Osteocyte (in vitro differentiated cells): ENCODE measurements around the gene UGT2B15. TPM values are rescaled to one million over a fixed set of nuclear protein-coding genes. Genes with fewer than 3 reads are reported as not detected.
"Not testable (repeated sequence)": the region's sequence is repeated elsewhere in the genome, so short reads cannot be mapped to it uniquely, and the experiment has no call there.

ENCODE experiments used
- DNase-seq: peaks from one replicate; pipeline ENCODE4 v3.0.0; 2021; ENCODE audit warnings: mixed read lengths; ENCODE audit not compliant: unreplicated experiment; ENCODE audit errors: extremely low spot score
- H3K27ac Mint-ChIP-seq: one replicate; pipeline ENCODE4 v1.8.0; 2021; ENCODE audit warnings: mild to moderate bottlenecking, mixed read lengths; ENCODE audit not compliant: unreplicated experiment
- H3K27me3 Mint-ChIP-seq: one replicate; pipeline ENCODE4 v1.8.0; 2021; ENCODE audit warnings: mixed read lengths; ENCODE audit not compliant: unreplicated experiment
- H3K36me3 Mint-ChIP-seq: one replicate; pipeline ENCODE4 v1.8.0; 2021; ENCODE audit warnings: mixed read lengths; ENCODE audit not compliant: unreplicated experiment
- H3K4me1 Mint-ChIP-seq: one replicate; pipeline ENCODE4 v1.8.0; 2021; ENCODE audit warnings: mixed read lengths; ENCODE audit not compliant: unreplicated experiment
- H3K4me3 Mint-ChIP-seq: one replicate; pipeline ENCODE4 v1.8.0; 2021; ENCODE audit warnings: mild to moderate bottlenecking, moderate library complexity, mixed read lengths; ENCODE audit not compliant: unreplicated experiment
- H3K9me3 Mint-ChIP-seq: one replicate; pipeline ENCODE4 v1.8.0; 2021; ENCODE audit warnings: mixed read lengths; ENCODE audit not compliant: unreplicated experiment
- CTCF ChIP-seq: fragments of 200-600 bp; sonication (generic); IDR thresholded peaks from 2 replicates; pipeline ENCODE4 v1.5.0; 2021; ENCODE audit warnings: antibody characterized with exemption, mild to moderate bottlenecking, moderate library complexity
- total RNA-seq: library from RNA; stranded (reverse); gene quantifications from 2 replicates; pipeline ENCODE4 v1.2.1, GENCODE V29; 2021

The UGT2B15 gene
- total RNA-seq, 1 donor from 2014 or later = not detected

- H3K4me1 Mint-ChIP-seq = no peaks in the 10 kb centered on the region
- no peak for DNase-seq
- H3K27me3 Mint-ChIP-seq = no peaks in the 10 kb centered on the region
- no peak overlapping the region for H3K4me3 Mint-ChIP-seq
- no peaks in the 10 kb centered on the region for H3K36me3 Mint-ChIP-seq
- H3K27ac Mint-ChIP-seq = no peak overlapping the region
- TF ChIP-seq CTCF = no peak
- peaks cover 3% of the 10 kb centered on the region for H3K9me3 Mint-ChIP-seq
Observed at GRCh38 chr4:68691186-68691585, 20.7 kb upstream of the UGT2B15 start.

GRCh38 chr4:68683034-68683433, 12.6 kb upstream of the UGT2B15 start:
- H3K4me1 Mint-ChIP-seq = no peaks in the 10 kb centered on the region
- H3K27ac Mint-ChIP-seq = no peak overlapping the region
- no peaks in the 10 kb centered on the region for H3K27me3 Mint-ChIP-seq
- TF ChIP-seq CTCF = no peak
- H3K9me3 Mint-ChIP-seq = peaks cover 20% of the 10 kb centered on the region
- no peak for DNase-seq
- no peaks in the 10 kb centered on the region for H3K36me3 Mint-ChIP-seq
- no peak overlapping the region for H3K4me3 Mint-ChIP-seq

- not testable (repeated sequence) for H3K36me3 Mint-ChIP-seq, H3K4me1 Mint-ChIP-seq, H3K4me3 Mint-ChIP-seq, H3K27me3 Mint-ChIP-seq, DNase-seq, H3K27ac Mint-ChIP-seq
- H3K9me3 Mint-ChIP-seq = peaks cover 20% of the 10 kb centered on the region
Observed at GRCh38 chr4:68681298-68681697, 10.8 kb upstream of the UGT2B15 start.

GRCh38 chr4:68673143-68673542, 2.7 kb upstream of the UGT2B15 start:
- TF ChIP-seq CTCF = no peak
- Mint-ChIP-seq H3K27me3 (no peaks in the 10 kb centered on the region), H3K27ac (no peak overlapping the region), H3K4me3 (no peak overlapping the region), H3K4me1 (no peaks in the 10 kb centered on the region), H3K36me3 (no peaks in the 10 kb centered on the region), H3K9me3 (peaks cover 27% of the 10 kb centered on the region)
- DNase-seq = no peak

GRCh38 chr4:68671217-68671616, 765 bp upstream of the UGT2B15 start:
- not testable (repeated sequence) for H3K4me3 Mint-ChIP-seq, H3K27ac Mint-ChIP-seq, H3K4me1 Mint-ChIP-seq, DNase-seq, H3K36me3 Mint-ChIP-seq, H3K27me3 Mint-ChIP-seq
- peaks cover 27% of the 10 kb centered on the region for H3K9me3 Mint-ChIP-seq

GRCh38 chr4:68668537-68669163, 1.8 kb downstream of the UGT2B15 start:
- H3K27me3 Mint-ChIP-seq, H3K4me3 Mint-ChIP-seq, H3K36me3 Mint-ChIP-seq, H3K27ac Mint-ChIP-seq, H3K4me1 Mint-ChIP-seq, DNase-seq: not testable (repeated sequence)
- H3K9me3 Mint-ChIP-seq = peaks cover 15% of the 10 kb centered on the region

GRCh38 chr4:68667551-68667950, 2.9 kb downstream of the UGT2B15 start:
- not testable (repeated sequence) for H3K9me3 Mint-ChIP-seq, H3K4me1 Mint-ChIP-seq, H3K36me3 Mint-ChIP-seq, DNase-seq, H3K27ac Mint-ChIP-seq, H3K4me3 Mint-ChIP-seq, H3K27me3 Mint-ChIP-seq

GRCh38 chr4:68664721-68665120, 5.7 kb downstream of the UGT2B15 start:
- DNase-seq, H3K27ac Mint-ChIP-seq: not testable (repeated sequence)

GRCh38 chr4:68662836-68663574, 7.4 kb downstream of the UGT2B15 start:
- H3K4me1 Mint-ChIP-seq, H3K27me3 Mint-ChIP-seq, H3K9me3 Mint-ChIP-seq, H3K27ac Mint-ChIP-seq, H3K36me3 Mint-ChIP-seq, DNase-seq, H3K4me3 Mint-ChIP-seq: not testable (repeated sequence)

More at GRCh38 chr4:68664721-68665120, 5.7 kb downstream of the UGT2B15 start:
- not testable (repeated sequence) for H3K9me3 Mint-ChIP-seq, H3K27me3 Mint-ChIP-seq, H3K4me1 Mint-ChIP-seq, H3K36me3 Mint-ChIP-seq, H3K4me3 Mint-ChIP-seq
